GM21619 (cell line): ENCODE data around the gene ANO5.
"Not testable (repeated sequence)": the region's sequence is repeated elsewhere in the genome, so short reads cannot be mapped to it uniquely, and the experiment has no call there.

ENCODE experiments used
- ATAC-seq: cut with Tn5 transposase; IDR thresholded peaks from one replicate; pipeline ENCODE4 v1.9.1; 2021; ENCODE audit not compliant: unreplicated experiment

ANO5 gene

DNA sequence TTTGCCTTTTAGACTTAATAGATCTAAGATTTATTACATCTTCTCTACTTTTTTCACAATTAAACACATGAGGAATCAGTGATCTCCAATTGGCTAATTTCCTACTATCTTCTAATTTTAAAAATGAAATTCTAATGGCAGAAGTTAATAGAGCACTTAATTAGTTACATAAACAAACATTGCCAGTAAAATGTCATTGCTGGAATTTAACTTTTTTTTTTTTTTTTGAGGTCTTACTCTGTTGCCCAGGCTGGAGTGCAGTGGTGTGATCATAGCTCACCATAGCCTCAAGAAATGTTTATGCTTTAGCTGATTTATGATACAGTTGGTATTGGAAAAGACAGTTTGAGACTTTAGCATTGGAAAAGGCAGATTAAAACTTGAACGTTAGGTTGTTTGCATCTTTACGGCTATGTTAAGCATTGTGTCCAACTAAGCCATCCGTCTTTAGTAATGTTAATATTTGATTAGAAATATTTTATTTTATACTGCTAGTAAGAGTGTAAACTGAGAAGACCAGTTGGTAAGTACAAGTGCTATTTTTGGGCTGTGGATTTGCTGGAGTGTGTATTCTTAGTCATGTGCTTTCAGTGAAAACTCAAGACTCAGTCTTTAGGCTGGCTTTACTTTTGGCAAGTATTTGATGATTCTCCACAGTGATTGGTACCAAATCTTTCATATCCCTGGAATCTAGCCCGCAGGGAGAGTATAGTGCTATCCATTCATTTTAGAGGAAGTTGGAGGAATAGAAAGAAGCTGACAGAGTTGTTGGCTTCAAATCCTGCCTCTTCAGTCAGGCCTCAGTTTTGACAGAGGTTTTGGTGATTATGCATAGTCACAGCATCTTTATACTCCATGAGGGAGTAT is 4.5 kb downstream of the ANO5 start:
- no peak for ATAC-seq

DNA sequence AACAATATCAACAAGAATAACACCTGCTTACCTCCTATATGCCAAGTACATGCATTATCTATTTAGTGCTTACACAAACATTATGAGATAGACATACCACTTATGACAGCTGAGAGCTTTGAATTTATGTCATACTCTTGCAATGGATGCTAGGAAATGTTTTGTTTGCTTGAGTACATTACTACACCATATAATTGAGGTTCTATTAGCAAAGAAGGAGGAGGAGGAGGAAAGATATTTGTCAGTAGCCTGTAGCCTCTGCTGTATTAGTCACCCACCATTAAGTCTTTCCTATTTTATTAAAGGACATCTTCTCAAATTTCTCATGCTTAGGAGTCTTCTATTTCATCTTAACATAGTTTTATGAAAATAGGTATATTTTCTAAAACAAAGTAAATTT is 6.4 kb downstream of the ANO5 start:
- no peak for ATAC-seq

DNA sequence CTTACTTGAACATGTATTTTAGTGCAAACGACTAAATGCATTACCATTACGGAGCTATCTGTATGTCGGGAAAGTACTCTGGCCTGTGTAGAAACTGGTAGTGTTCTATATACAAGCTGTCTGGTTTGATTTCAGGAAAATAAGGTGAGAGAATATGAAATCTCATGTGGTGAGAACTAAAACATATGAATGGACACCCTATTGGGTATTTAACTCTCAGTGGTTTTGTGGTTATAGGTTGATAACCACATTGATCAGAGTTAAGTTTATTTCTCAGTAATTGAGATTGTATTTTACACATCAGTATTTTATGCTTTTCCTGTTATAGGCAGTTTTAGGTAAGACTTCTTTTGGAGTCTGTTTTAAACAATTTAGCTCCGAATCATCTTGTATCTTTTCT is 10.4 kb downstream of the ANO5 start:
- no peak for ATAC-seq

DNA sequence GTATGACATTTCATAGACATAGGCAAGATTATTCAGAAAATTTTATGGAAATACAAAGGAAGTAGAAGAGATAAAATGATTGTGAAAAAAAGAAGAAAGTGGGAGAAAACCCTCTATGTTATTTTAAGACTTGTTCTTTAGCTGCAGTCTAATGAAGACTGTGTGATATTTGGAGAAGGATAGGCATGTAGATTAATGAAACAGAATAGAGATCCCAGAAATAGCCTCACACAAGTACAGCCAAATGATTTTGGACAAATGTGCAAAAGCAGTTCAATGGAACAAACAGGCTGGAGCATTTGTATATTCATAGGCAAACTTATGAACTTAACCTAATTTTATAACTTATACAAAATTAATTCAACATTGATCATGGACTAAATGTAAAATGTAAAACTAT is 14.3 kb downstream of the ANO5 start:
- no peak for ATAC-seq

DNA sequence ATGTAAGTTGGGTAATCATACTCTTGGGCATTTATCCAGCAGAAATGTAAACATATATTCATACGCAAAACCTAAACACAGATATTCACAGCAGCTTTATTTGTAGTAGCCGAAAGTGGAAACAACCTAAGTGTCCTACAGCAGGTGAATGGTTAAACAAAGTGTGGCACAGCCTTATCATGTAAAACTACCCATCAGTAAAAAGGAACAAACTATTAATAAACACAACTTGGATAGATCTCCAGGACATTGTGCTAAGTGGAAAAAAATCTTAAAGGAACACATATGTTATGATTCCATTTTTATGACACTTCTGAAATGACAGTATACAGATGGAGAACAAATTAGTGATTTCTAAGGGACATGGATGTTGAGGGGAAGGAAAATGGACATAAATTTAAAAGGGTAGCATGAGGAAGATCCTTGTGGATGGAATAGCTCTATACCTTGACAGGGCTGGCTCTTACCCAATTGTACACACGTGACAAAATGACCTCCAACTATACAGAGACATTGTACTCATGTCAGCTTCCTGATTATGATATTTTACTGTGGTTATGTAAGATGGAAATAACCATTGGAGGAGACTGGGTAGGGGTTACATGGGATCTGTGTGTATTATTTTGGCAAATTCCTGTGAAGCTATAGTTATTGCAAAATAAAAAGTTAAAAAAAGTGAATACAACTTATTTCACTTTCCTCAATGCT is 15.4 kb downstream of the ANO5 start:
- ATAC-seq, result no peak

DNA sequence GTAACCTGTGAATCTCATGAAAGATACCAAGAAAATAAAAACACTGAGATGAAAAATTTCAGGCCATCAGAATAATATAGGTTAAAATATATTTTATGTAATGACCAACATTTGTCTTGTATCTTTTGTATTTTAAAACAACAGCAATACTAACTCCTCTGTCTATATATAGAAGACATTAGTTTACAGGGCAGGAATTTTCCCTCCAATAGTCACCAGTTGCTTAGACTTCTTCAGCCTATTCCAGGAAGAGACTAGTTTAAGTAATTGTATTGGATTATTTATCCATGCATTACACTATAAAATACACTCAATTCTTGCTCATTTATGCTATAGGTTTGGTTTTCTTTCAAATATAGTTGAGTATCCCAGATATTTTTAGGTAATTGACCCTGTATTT is 24.1 kb downstream of the ANO5 start:
- no peak for ATAC-seq

DNA sequence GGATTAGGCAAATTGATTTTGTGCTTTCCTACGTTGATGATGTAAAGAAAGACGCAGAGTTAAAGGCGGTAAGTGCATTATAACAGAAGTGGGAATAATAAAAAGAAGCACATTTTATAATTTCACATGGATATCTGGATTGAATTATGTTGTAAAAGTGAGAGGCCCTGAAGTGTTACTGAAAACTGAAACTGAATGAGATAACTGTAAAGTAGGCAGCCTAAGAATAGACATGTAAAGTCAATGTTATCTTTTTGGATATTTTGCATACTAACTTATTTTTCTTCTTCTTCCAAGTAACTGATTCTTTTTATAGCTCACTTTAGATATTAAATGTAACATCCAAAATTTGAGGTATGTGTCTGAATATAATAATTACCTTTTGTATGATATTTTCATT is 28.3 kb downstream of the ANO5 start:
- ATAC-seq, result no peak

DNA sequence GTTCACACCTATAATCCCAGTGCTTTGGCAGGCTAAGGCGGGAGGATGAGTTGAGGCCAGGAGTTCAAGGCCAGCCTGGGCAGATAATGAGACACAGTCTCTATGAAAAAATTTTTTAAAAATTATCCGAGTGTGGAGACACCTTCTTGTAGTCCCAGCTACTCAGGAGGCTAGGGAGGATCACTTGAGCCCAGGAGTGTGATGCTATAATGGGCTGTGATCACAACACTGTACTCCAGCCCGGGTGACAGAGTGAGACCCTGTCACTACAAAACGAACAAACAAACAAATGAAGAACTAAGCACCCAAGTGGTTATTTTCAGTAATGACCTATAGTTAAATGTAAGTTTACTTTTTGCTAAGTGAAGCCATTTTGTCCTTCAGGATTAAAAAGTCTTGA is 32.3 kb downstream of the ANO5 start:
- ATAC-seq, result no peak

DNA sequence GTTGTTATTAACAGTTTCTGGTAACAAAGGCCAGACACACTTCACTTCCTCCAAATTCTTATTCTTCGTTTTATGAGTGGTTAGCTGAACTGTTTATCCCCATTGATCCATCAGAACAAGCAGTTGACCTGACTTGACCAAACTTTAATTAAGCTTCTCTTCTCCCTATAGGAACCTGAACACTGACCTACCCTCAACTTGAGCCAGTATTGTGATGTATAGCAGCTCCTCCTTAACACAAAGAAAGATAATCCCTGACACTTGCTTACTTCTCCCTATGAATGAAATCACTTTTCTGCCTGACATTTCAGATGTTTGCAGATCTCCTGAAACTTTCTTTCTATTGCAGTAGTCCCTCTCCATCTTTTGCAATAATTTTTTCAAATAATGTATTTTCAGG is 41.9 kb downstream of the ANO5 start:
- ATAC-seq, result no peak

DNA sequence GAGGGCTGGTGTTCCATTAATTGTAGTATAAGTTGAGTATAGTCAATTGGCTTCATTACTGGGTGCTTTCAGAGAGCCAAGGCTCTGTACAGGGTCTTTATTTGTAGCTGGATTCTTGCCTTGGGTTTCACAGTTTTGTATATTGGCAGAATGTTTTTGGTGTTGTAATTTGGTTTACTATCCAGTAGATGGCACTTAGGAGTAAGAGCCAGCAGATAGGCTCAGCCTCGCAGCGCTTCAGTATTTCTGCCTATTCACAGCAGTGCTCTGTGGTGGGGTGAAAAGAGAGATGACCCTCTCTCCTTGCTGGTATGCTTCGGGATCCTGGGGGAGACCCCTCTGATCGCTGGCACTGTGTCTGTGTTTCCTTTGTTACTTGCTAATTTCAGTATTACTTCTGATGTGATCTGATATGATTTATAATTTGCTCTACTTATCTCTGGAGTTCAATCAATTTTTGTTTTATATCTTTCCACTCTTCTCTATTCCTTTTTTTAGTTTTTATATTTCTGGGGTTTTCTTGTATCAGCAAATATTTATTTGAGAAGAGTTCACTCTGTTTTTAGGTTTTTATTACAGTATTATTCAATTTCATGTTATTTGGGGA is 52.2 kb downstream of the ANO5 start:
- peak; percentile 95 for ATAC-seq

DNA sequence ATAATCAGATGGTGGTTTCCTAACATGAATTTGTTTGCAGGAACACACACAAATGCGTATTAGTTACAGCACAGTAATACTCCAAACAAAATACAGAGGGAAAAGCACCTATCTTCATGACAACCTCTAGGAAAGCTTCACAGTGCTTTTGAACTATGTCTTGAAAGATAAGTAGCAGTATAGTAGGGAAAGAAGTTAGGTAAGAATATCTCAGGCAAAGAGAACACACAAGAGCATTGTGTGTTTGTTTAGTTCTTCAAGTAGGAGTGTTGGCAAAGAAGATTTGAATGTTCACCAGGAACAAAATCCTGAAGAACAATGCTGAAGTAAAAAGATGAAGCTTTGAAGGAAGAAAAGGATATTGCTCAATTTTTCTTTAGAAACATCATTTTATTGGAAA is 54.1 kb downstream of the ANO5 start:
- ATAC-seq, result no peak

DNA sequence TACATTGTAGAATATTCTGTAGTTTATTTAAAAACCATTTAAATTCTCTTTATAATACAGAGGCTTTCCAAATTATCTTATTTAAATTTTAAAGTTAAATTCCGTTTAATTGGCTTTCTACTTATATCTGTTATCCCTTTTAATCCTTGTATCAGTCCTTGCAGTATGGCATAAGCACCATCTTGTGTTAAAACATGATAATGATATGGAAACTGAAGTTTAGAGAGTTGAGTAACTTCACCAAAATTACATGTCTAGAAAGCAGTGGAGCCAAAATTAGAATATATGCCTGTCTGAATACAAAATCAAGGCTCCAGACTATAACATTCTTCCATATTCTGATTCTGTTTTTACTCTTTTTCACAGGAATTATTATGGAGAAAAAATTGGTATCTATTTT is 57.0 kb downstream of the ANO5 start:
- no peak for ATAC-seq

DNA sequence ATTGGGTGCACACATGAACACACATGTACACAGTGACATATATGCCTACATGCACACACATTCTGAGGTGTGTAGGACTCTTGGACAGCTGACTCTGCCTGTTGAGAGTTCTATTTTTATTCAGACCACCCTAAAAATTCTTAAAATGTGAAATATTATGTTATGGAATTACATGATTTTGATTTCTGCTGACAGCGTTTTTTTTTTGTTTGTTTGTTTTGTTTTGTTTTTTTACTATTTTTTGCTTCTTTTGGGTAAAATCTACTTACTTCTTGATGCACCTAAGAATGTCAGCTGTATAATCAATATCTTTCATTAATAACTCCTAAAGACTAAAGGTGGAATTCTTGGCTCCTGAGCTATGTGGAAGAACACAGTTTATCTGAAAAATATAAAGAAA is 64.0 kb downstream of the ANO5 start:
- ATAC-seq, result no peak

DNA sequence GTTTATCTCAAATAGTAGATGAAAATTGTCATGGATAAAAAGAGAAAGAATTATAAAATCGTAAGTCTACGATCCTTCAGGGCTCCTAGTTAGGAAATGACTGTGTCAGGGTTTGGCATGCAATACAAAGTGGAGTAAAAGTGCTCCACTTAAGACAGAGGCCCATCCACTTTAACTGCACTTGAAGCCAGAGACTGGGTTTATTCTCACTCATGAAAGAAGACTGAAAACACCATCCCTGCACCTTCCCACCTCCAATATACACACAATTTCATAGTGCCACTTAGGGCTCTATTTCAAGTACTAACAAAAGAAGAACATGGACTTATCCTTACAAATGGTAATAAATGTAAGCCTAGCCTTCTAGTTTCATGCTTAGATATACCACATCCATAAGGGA is 70.7 kb downstream of the ANO5 start:
- no peak for ATAC-seq

DNA sequence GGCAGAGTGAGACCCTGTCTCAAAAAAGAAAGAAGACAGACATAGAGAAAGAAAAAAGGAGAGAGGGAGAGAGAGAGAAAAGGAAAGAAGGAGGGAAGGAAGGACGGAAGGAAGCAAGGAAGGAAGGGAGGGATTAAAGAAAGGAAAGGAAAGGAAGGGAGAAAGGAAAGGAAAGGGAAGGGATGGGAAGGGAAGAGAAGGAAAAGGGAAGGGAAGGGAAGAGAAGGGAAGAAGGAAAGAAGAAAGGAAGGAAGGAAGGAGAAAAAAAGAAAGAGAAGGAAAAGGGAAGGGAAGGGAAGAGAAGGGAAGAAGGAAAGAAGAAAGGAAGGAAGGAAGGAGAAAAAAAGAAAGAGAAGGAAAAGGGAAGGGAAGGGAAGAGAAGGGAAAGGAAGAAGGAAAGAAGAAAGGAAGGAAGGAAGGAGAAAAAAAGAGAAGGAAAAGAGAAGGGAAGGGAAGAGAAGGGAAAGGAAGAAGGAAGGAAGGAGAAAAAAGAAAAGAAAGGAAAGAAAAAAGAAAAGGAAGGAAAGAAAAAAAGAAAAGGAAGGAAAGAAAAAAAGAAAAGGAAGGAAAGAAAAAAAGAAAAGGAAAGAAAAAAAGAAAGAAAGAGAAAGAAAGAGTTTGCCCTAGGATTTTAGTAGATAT is 76.2 kb downstream of the ANO5 start:
- not testable (repeated sequence) for ATAC-seq

DNA sequence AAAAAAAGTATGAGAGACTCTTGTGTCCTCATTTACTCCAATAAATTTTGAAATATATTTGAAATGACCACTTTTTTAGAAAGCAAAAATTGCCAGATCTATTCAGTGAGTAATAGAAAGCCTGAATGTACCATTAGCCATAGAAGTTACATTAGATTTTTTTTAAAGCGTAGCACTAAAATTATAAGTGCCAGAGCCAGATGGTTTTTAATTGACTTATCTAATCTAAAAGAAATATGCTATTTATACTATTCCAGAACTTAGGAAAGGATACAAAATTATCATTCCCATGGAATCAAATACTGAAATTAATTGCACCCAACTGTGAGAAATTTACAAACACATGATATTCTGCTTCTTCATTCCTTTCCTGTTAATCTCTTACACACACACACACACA is 80.9 kb downstream of the ANO5 start:
- no peak for ATAC-seq

DNA sequence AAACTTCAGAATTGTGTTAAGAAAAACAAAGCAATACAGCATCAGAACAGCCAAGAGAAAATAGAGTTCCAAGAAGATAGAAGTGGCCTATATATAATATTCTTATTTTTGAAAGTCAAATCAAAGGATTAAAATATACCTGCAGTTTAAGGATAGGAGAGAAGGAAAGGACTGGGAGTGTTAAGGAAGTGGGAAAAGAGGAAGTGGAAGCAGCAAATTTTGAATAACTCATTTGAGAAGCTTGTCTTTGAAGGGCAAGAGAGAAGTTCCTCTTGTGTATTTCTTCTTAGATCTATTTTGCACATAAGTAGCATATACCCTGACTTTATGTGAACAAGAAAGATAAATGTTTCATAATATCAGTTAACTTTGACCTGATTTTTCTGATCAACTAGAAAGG is 82.7 kb downstream of the ANO5 start:
- ATAC-seq, result no peak

DNA sequence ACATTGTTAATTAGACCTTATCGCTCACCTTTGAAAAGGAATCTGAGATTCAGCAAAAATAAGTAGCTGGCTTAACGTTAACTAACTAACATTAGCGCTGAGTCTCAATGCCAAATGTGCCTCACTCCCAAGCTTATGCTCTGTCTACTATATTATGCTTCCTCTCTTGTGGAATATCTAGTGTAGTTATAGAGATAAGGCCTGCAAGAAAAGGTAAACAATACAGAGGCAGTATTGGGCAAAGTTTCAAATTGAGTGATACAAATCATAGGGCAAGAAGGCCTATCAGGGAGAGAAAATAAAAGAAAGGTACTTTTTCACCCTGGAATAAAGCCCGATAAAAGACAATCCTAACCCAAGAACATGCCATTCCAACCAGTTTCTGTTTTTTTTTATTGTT is 83.7 kb downstream of the ANO5 start:
- no peak for ATAC-seq

DNA sequence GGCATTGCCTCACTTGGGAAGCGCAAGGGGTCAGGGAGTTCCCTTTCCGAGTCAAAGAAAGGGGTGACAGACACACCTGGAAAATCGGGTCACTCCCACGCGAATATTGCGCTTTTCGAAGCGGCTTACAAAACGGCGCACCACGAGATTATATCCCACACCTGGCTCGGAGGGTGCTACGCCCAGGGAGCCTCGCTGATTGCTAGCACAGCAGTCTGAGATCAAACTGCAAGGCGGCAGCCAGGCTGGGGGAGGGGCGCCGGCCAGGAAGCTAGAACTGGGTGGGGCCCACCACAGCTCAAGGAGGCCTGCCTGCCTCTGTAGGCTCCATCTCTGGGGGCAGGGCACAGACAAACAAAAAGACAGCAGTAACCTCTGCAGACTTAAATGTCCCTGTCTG is 92.1 kb downstream of the ANO5 start:
- ATAC-seq, result not testable (repeated sequence)

DNA sequence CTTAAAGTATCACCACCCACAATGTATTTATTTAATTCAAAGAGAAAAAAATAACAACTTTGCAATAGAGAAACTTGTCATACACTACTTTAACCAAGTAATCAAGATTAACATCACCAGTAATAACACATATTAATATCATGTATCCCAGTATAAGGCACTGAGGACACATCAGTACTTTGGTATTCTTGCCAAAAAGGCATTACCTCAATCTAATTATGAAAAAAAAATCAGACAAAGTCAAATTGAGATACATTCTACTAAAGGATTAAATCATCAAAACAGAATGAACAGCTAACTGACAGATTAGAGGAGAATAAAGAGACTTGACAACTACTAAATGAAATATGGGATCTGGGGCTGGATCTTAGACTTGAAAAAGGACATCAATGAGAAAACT is 109.5 kb downstream of the ANO5 start:
- no peak for ATAC-seq

DNA sequence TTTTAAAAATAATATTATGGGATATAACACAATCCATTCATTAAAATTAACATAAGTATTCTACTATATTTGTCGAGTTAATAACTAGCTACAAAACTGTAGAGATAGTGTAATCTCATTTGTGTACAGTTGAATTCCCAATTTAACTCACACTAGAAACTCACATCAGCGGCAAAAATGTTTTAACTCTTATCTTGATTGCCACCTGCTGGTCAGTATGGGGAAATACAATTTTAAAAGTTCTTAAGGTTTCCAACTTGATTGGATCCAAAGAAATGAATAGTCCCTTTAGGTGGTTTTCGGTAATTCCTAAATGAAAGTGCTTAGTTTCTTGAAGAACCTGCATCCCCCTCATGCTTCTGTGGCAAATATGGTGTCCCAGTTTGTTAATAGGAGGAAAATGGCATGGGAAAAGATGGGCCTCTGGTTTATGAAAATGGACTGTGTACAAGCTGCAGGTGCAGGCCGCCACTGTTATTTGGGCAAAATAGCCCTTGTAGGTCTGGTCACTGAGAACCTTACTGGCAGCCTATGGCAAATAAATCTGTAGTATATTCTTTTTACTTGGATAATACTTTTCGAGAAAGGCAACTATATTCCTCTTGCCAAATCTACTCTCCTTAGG is 111.6 kb downstream of the ANO5 start:
- no peak for ATAC-seq
